Stimulated activated CD4-positive, alpha-beta T cell treated with anti-CD3 and anti-CD28 coated beads, Interleukin-4, amount 100 ng/mL, for 4 hours (primary cell): ENCODE results near the gene TFB1M.
A peak's percentile ranks its signal among the peaks of the same experiment; 100 is the strongest.
"Not testable (repeated sequence)": the region's sequence is repeated elsewhere in the genome, so short reads cannot be mapped to it uniquely, and the experiment has no call there.

Experiments
- DNase-seq, 2 experiments: peaks; one replicate each; pipeline ENCODE4 v3.0.0-alpha.2; 2020

The TFB1M gene

DNA sequence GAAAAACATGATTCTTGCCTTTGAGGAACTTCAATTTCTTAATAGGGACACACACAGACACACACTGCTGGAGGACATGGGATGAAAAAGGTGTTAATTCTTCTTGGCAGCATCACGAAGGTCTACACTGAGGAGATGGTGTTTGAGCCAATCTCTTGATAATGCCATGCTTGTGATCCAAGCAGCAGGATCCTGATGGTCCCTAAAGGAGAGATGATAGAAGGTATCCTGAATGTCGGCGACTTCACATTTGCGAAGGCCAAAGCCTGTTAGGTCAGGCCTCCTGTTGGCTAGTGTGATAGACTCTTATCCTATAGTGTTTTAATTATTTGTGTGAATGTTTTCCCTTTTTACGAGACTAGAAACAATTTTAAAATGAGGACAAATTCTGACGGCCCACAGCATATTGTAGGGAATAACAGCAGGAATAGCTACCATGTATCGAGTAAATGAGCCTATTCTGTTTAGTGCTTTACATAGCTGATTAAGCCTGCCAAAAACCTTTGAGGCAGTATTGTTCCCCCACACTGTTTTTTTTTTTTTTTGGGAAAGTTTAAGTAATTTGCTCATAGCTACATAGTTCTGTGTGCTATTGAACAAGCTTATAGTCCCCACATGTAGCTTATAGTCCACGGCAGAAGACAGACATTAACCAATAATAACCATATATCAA, 15.3 kb upstream of the TFB1M start:
- no peak for DNase-seq

- no peak for DNase-seq
Observed at GRCh38 chr6:155328539-155329459, 14.5 kb upstream of the TFB1M start.

GRCh38 chr6:155328074-155328538, 13.8 kb upstream of the TFB1M start:
- no peak for DNase-seq

DNA sequence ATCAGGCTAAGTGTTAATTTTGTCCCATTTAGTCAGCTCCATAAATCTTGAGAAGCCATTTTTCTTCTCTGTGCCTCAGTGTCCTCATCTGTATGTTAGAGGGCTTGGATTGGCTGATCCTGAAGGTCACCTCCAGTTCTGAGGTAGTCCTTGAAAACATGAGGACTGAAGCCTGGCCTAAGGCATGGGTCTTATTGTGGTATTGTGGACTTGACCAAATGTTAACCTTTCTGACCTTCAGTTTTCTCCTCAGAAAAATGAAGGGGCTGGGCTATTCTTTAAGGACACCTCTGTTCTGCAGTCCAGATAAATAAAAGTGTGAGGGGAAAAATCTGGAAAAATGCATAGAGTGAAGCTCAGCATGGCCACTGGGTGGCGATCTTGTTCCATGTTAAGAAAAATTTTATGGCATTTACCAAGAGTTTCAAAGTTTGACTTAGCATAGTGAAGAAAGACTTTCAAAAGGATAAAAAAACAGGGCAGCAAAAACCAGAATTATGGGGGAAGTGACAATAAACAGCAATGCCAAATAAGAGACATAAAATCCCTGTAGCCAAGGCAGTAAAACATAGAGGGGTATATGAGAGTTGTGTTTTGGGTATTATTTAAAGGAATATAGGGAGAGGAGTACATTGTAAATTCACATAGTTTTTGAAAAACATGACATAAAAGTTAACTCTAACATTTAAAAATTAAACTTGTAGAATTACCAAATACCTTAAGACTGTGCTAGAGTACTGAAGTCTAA, 13.2 kb upstream of the TFB1M start:
- peak; percentile 41 to 66 for DNase-seq

GRCh38 chr6:155325700-155326516, 11.6 kb upstream of the TFB1M start:
- no peak for DNase-seq

DNA sequence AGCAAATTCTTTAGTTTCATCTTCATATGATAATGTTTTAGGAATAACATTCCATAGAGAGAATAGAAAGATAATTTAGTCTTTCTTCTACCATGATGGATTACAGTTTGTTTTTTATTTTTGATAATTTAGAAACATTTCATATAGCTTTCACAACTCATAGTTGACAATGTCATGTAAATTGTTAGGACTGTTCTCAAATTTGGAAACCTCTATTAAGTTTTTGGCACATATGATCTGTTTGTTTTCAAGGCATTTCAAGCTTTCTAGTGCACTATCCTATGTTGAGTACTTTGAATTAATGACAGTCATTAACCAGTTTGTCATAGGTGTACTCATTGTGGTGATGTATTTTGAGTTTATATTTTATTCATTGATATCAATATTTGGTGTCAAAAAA, 10.7 kb upstream of the TFB1M start:
- DNase-seq = no peak

- DNase-seq = no peak
Observed at GRCh38 chr6:155324172-155324571, 9.9 kb upstream of the TFB1M start.

- no peak for DNase-seq
Observed at GRCh38 chr6:155319902-155320301, 5.6 kb upstream of the TFB1M start.

GRCh38 chr6:155317186-155317585, 2.9 kb upstream of the TFB1M start:
- no peak for DNase-seq

- DNase-seq = no peak
Observed at GRCh38 chr6:155316419-155316818, 2.1 kb upstream of the TFB1M start.

GRCh38 chr6:155315516-155315871, 1.2 kb upstream of the TFB1M start:
- no peak for DNase-seq

DNA sequence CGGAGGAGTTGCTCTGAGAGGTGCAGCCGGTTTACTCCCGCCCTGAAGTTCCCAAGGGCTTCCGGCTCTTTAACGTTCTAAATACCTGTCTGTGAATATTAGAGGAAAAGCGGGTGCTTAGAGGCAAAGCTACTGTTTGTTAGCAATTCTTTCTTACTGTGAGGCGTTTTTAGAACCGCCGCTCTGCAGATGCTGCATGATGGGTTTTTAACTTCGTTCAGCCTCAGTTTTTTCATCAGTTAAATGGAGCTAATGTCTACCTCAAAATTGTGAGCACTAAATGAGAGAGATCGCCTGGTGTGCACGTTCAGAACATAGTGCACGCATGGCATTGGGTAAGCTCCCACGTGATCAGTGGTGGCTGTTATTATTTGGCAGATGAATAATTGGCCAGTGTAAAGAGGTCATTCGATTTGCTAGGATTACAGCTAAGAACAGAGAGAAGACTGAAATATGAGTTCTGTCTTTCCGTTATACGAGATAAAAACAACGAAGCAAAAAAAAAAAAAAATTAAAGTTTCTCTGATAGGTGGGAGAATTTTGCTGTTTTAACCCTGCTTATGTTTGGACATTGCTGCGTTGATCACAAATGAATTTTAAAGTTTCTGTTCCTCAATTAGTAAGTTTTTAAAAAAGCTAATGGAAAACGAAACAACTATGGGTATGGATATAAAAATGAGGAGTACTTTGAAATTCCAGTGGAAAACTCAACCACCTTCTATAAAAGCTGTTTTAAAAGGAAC, 660 bp upstream of the TFB1M start:
- DNase-seq = peak in 1 of 2 experiments; percentile 45

DNA sequence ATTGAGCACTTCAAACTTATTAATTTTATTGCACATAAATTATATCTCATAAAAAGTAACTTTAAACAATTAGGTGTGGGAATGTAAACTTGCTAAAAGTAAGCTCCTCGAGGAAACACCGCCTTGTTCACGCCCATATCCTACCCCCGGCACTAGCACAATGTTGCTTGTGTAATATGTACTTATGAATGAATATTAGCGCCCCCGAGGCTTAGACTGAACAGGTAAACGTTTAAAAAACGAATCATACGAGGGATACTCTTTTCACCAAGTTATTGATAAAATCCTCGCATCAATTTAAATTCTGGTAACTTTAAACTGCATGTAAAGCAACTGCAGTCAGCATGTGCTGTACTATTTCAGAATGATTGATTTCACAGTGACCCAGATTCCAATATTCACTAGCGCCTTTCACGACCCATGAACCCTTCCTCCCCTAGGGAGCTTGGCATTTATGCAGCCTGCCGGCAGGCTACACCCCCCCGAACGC, 637 bp downstream of the TFB1M start:
- no peak for DNase-seq

DNA sequence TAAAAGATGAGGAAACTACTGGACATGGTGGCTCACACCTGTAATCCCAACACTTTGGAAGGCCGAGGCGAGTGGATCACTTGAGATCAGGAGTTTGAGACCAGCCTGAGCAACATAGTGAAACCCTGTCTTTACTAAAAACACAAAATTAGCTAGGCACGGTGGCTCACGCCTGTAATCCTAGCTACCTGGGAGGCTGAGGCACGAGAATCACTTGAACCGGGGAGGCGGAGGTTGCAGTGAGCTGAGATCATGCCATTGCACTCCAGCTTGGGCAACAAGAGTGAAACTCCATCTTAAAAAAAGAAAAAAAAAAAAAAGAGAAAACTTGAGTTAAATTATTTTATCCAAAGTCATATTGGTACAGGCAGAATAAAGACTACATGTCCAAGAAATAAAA, 1.3 kb downstream of the TFB1M start:
- not testable (repeated sequence) for DNase-seq

DNA sequence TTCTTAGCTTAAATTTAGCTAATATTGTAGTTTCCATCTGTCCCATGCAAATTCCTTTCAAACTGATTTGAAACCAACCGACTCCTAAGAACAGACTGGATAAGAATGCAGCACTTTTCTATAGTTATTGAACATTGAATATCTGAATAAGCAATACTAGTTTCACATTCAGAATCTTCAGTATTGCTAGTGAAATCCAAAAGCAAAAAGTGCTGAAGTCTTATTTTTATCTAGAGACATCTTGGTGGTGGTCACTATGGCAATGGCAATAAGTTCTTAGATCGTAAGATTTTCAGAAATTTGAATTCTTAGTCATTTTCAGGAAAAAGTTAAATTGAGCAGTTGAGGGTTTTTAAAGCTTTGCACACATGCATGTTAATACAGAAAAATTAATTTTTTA, 2.7 kb downstream of the TFB1M start:
- no peak for DNase-seq

DNA sequence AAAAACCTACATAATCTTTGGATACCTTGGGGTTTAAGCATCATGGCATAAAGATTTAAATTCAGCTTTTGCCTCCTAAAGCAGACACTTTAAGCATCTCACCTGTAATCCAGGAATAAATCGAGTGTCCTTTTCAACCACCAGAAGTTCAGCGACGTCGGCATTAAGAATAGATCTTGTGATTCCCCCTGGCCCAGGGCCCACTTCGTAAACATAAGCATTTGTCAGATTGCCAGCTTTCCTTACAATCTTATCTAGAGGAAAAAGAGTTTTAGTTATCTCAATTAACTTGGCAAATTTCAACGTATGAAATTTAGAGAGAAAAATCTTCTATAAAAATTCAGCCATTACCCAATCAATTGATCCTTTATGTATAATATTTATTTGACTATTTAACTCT, 3.2 kb downstream of the TFB1M start:
- no peak for DNase-seq

DNA sequence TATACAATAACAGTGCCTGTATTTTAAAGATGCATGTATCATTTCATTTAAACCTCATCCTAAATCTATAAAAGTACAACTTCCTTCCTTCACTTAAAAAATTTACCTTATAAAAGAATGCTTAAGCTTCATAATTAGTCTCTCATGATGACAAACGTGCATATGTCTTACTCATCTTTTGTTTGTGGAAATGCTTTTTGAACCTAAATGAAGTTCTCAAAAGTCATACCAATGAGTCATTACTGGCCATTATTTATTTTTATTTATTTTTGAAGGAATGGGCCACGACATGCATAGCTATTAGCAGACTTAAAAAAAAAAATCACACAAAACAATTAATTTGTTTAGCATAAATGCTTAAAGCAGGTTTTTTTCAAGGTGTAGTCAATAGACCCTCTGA, 3.7 kb downstream of the TFB1M start:
- DNase-seq = no peak

- DNase-seq = no peak
Observed at GRCh38 chr6:155309150-155309549, 5.1 kb downstream of the TFB1M start.

DNA sequence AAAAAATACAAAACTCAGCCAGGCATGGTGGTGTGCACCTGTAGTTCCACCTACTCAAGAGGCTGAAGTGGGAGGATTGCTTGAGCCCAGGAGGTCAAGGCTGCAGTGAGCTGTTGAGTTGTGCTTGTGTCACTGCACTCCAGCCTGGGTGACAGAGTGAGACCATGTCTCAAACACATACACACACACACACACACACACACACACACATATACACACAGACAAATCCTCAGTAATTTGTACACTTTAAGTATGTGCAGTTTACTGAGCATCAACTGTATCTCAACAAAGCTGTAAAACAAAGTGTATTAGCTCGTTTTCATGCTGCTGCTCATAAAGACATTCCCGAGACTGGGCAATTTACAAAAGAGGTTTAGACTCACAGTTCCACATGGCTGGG, 7.3 kb downstream of the TFB1M start:
- no peak for DNase-seq

- DNase-seq = no peak
Observed at GRCh38 chr6:155303361-155303870, 10.9 kb downstream of the TFB1M start.

DNA sequence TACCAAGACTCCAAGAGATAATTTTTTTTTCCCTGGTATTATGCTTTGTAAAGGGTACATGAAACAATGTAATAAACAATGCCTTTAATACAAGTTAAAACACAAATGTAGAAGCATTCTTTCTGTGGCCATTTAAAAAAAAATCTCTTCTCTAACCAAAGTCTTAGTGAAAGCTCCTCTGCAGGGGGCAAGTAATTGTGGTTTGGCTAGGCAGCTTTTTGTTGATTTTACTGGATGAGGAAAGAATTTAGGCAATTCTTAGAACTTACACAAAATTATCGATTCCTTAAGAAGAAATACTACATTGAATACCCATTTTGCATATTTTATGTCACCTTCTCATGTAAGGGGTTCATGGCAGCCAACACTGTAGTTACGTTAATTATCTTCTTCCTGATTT, 12.4 kb downstream of the TFB1M start:
- no peak for DNase-seq

GRCh38 chr6:155297669-155298068, 16.6 kb downstream of the TFB1M start:
- no peak for DNase-seq
